Stimulated activated naive CD4-positive, alpha-beta T cell (primary cell): ENCODE measurements around the gene ATP9B.

Experiments
- DNase-seq, 6 experiments: peaks; one replicate each; lab custom pipeline; 2025; lab: John Stamatoyannopoulos, UW

Gene ATP9B

GRCh38 chr18:79427368-79428225 is 358.4 kb downstream of the ATP9B start:
- no peak for DNase-seq
